ENCODE results near the gene LDHD.

Gene LDHD

DNA sequence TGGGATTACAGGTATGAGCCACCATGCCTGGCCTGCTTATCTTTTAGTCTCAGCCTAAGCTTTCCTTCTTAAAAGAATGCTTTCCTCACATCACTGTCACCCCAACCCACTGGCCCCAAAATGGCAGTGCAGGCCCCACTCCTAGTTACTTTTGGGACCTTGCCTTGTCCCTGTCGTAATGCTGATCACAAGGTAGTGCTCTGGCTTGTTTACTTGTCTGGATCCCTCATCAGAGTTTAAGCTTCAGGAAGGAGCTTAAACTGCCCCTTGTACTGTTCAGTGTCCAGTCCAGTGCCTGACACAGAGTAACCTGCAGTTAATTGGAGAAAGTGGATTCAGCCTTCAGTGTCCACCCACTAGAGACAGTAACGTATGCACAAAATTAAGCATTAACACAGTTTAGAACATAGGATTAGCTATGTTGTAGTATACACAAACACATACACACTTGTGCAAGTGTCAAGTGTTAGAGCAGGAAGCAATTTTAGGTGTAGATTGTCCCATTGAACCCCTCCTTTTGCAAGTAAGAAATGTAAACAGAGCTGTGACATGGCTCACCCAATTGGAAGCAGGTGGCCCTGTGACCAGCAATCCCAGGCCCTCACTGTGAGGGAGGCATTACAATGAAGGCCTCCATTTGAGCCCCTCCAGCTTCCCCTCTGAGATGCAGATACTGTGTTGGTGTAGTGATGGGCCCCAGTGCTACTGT is 44.2 kb downstream of the LDHD start:
- Histone ChIP-seq H3K4me3 (ENCODE audit: low read depth, low read length, poor library complexity, severe bottlenecking) (no peak overlapping the region), H3K36me3 (ENCODE audit: insufficient read depth, low read length) (no peaks in the 10 kb centered on the region), H3K9me2 (ENCODE audit: low read depth, low read length) (no peaks in the 10 kb centered on the region), H3K27ac (ENCODE audit: low read depth, low read length, poor library complexity, severe bottlenecking) (no peak overlapping the region), H4K20me1 (ENCODE audit: insufficient read depth, low read length) (no peaks in the 10 kb centered on the region), H3K27me3 (ENCODE audit: insufficient read depth, low read length) (no peaks in the 10 kb centered on the region), H2AFZ (ENCODE audit: low read length) (no peak overlapping the region), H3K79me2 (ENCODE audit: insufficient read depth, low read length) (no peaks in the 10 kb centered on the region), H3K9me3 (ENCODE audit: low read length) (no peaks in the 10 kb centered on the region), H3K4me2 (ENCODE audit: low read length) (no peak overlapping the region), H3K4me1 (ENCODE audit: insufficient read depth, low read length, severe bottlenecking) (peaks cover 10% of the 10 kb centered on the region), H3F3A (ENCODE audit: insufficient read depth, low read length) (no peaks in the 10 kb centered on the region), H3K9ac (ENCODE audit: low read length) (no peak overlapping the region)
- TF ChIP-seq, protein P1, sequence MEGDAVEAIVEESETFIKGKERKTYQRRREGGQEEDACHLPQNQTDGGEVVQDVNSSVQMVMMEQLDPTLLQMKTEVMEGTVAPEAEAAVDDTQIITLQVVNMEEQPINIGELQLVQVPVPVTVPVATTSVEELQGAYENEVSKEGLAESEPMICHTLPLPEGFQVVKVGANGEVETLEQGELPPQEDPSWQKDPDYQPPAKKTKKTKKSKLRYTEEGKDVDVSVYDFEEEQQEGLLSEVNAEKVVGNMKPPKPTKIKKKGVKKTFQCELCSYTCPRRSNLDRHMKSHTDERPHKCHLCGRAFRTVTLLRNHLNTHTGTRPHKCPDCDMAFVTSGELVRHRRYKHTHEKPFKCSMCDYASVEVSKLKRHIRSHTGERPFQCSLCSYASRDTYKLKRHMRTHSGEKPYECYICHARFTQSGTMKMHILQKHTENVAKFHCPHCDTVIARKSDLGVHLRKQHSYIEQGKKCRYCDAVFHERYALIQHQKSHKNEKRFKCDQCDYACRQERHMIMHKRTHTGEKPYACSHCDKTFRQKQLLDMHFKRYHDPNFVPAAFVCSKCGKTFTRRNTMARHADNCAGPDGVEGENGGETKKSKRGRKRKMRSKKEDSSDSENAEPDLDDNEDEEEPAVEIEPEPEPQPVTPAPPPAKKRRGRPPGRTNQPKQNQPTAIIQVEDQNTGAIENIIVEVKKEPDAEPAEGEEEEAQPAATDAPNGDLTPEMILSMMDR (IDR thresholded peaks at IDR 0.05; ENCODE audit: low read length) = no peak

DNA sequence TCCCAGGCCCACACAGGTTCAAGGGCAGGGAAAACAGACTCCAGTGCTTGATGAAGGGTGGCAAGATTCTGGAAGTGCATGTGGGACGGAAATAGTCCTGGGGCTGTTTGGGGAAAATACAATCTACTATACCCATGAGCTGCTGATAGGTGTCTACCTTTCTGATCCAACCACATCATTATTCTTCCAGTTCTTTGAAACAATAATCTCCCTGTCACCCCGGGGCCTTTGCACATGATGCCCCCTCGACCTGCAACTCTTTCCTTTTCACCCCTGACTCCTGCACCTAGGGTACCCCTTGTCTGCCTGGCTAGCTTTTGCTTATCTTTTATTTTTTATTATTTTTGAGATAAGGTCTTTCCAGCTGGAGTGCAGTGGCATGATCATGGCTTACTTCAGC is 45.0 kb downstream of the LDHD start:
- Histone ChIP-seq H3K4me2 (ENCODE audit: low read length) (no peak overlapping the region), H3K9me3 (ENCODE audit: low read length) (no peaks in the 10 kb centered on the region), H3K27ac (ENCODE audit: low read depth, low read length, poor library complexity, severe bottlenecking) (no peak overlapping the region), H3K27me3 (ENCODE audit: insufficient read depth, low read length) (no peaks in the 10 kb centered on the region; the same call in 1 of the 2 replicates), H3K9ac (ENCODE audit: low read length) (no peak overlapping the region), H2AFZ (ENCODE audit: low read length) (no peak overlapping the region), H3F3A (ENCODE audit: insufficient read depth, low read length) (no peaks in the 10 kb centered on the region), H3K4me3 (ENCODE audit: low read depth, low read length, poor library complexity, severe bottlenecking) (no peak overlapping the region), H3K36me3 (ENCODE audit: insufficient read depth, low read length) (no peaks in the 10 kb centered on the region), H3K9me2 (ENCODE audit: low read depth, low read length) (no peaks in the 10 kb centered on the region), H3K4me1 (ENCODE audit: insufficient read depth, low read length, severe bottlenecking) (peaks cover 10% of the 10 kb centered on the region), H4K20me1 (ENCODE audit: insufficient read depth, low read length) (no peaks in the 10 kb centered on the region), H3K79me2 (ENCODE audit: insufficient read depth, low read length) (no peaks in the 10 kb centered on the region)
- TF ChIP-seq, protein P1 (IDR thresholded peaks at IDR 0.05; ENCODE audit: low read length) = no peak
- no peak for TF ChIP-seq EZH2 (IDR thresholded peaks at IDR 0.05; ENCODE audit: borderline replicate concordance, low read length)

DNA sequence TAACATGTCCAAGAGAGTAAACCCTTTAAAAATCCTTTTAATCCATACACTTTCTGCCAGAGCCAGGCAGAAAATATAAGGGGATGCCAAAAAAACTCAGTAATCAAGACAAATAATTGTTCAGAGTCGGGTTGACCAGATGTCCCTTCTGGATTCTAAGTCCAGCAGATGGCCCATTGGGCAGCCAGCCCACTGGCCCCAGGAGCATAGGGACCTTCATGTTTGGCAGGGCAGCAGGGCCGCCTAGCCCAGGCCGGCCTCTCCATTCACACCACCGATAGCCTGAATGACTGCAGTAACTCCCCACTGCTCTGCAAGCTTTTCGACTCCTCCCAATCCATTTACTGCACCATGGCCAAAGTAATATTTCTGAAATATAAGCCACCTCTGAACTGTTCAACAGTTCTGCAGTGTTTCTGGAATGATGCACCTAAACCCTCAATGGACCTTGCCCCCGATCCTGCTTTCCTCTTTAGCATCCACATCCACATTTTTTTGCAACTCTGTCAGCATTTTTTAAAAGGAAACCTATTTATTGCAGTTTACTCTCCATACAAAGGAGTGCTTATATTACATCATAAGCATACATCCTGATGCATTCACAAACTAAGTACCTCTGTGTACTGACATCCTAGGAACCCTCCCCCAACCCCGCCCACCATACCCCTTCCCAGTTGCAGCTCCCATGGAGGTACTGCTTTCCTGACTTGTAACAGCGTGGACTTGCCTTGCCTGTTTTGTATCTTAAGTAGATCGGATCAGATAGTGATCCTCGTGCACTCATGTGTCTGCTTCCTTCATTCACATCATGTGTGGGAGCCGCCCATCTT is 46.4 kb downstream of the LDHD start:
- Histone ChIP-seq H3K79me2 (ENCODE audit: insufficient read depth, low read length) (no peaks in the 10 kb centered on the region), H3K9me2 (ENCODE audit: low read depth, low read length) (no peaks in the 10 kb centered on the region), H3K27me3 (ENCODE audit: insufficient read depth, low read length) (no peaks in the 10 kb centered on the region; the same call in 1 of the 2 replicates), H3K9ac (ENCODE audit: low read length) (no peak overlapping the region), H3K4me1 (ENCODE audit: insufficient read depth, low read length, severe bottlenecking) (peaks cover 3% of the 10 kb centered on the region), H3K4me2 (ENCODE audit: low read length) (no peak overlapping the region), H3F3A (ENCODE audit: insufficient read depth, low read length) (no peaks in the 10 kb centered on the region), H3K9me3 (ENCODE audit: low read length) (no peaks in the 10 kb centered on the region), H3K27ac (ENCODE audit: low read depth, low read length, poor library complexity, severe bottlenecking) (no peak overlapping the region), H3K4me3 (ENCODE audit: low read depth, low read length, poor library complexity, severe bottlenecking) (no peak overlapping the region), H3K36me3 (ENCODE audit: insufficient read depth, low read length) (no peaks in the 10 kb centered on the region), H2AFZ (ENCODE audit: low read length) (no peak overlapping the region), H4K20me1 (ENCODE audit: insufficient read depth, low read length) (no peaks in the 10 kb centered on the region)
- no peak for TF ChIP-seq EZH2 (IDR thresholded peaks at IDR 0.05; ENCODE audit: borderline replicate concordance, low read length)
- TF ChIP-seq, protein P1 (IDR thresholded peaks at IDR 0.05; ENCODE audit: low read length) = no peak

Data from OCI-LY1 (cell line).